ENCODE measurements around the gene IAH1. TPM values are rescaled to one million over a fixed set of nuclear protein-coding genes. Genes with fewer than 3 reads are reported as not detected.

IAH1 gene
- polyA plus RNA-seq, 2 of the 4 experiments (the other 2 are of a cell fraction): 75.4 to 163 TPM

- TF ChIP-seq REST (IDR thresholded peaks at IDR 0.05): no peak
- TF ChIP-seq RAD21 (conservative IDR thresholded peaks at IDR 0.05 in 1 of 2, IDR thresholded peaks at IDR 0.05 in 1 of 2): no peak
- no peak for TF ChIP-seq NR3C1 (IDR thresholded peaks at IDR 0.05)
- TF ChIP-seq EHF (CRISPR knock-in tag; IDR thresholded peaks at IDR 0.05): no peak
- no peak for TF ChIP-seq SREBF2 (IDR thresholded peaks at IDR 0.05)
- no peak for TF ChIP-seq KDM5A (IDR thresholded peaks at IDR 0.05)
Measured at GRCh38 chr2:9525266-9525665, 50.9 kb downstream of the IAH1 start (continued).

- no peak for ATAC-seq
- Histone ChIP-seq H3K4me2 (no peak overlapping the region), H3K4me3 (no peak overlapping the region), H3K9me3 (no peaks in the 10 kb centered on the region), H3K4me1 (peaks cover 11% of the 10 kb centered on the region), H3K27ac (no peak overlapping the region)
- TF ChIP-seq ZC3H11A (IDR thresholded peaks at IDR 0.05) (no peak), ZFP36 (IDR thresholded peaks at IDR 0.05; ENCODE audit: borderline replicate concordance, partially characterized antibody) (no peak), BHLHE40 (IDR thresholded peaks at IDR 0.05; ENCODE audit: low read depth, low read length) (no peak), CHD2 (IDR thresholded peaks at IDR 0.05; ENCODE audit: low read length, partially characterized antibody) (no peak), RNF2 (IDR thresholded peaks at IDR 0.05; ENCODE audit: borderline replicate concordance, low read depth) (no peak), ZNF302 (CRISPR knock-in tag; IDR thresholded peaks at IDR 0.05) (no peak), HOXB13 (CRISPR knock-in tag; IDR thresholded peaks at IDR 0.05; ENCODE audit: low read depth) (no peak), EP300 (IDR thresholded peaks at IDR 0.05) (no peak), FOSB (CRISPR knock-in tag; IDR thresholded peaks at IDR 0.05) (no peak), ATOH8 (CRISPR knock-in tag; IDR thresholded peaks at IDR 0.05; ENCODE audit: low read depth) (no peak), PHF8 (IDR thresholded peaks at IDR 0.05; ENCODE audit: borderline replicate concordance, low read depth) (no peak), JUNB (IDR thresholded peaks at IDR 0.05) (no peak), CBX8 (IDR thresholded peaks at IDR 0.05) (no peak), TP53 (CRISPR knock-in tag; IDR thresholded peaks at IDR 0.05) (no peak), ZSCAN20 (CRISPR knock-in tag; IDR thresholded peaks at IDR 0.05) (no peak)
- DNase-seq (ENCODE audit: low read depth in 1 of 2, low spot score in 1 of 2): no peak
- POLR2A ChIA-PET: no interaction called here
- CTCF ChIA-PET: interaction anchor here (0.6 kb wide), 1 partner anchor 247 kb away, joined by 4 read pairs; no protein-coding TSS in a partner anchor
- WGBS (ENCODE audit: missing lambda C conversion rate): 75% methylated on average over 4 of the region's 4 CpGs
- peak; percentile 72 for FAIRE-seq
Measured at GRCh38 chr2:9527995-9528787, 53.8 kb downstream of the IAH1 start.

- no peak overlapping the region for H3K4me2 ChIP-seq
- WGBS (ENCODE audit: missing lambda C conversion rate): 91% methylated on average over 4 of the region's 4 CpGs
- TF ChIP-seq FOSL2 (IDR thresholded peaks at IDR 0.05) (no peak), FOSL2 (CRISPR knock-in tag; IDR thresholded peaks at IDR 0.05) (no peak), CHD4 (IDR thresholded peaks at IDR 0.05; ENCODE audit: borderline replicate concordance) (no peak), POLR2AphosphoS2 (conservative IDR thresholded peaks at IDR 0.05; ENCODE audit: low read length) (no peak), SREBF2 (IDR thresholded peaks at IDR 0.05) (no peak), EHF (CRISPR knock-in tag; IDR thresholded peaks at IDR 0.05) (no peak), MAX (IDR thresholded peaks at IDR 0.05) (no peak), E2F6 (IDR thresholded peaks at IDR 0.05; ENCODE audit: borderline replicate concordance, low read depth) (no peak), ZC3H11A (IDR thresholded peaks at IDR 0.05) (no peak), RARB (CRISPR knock-in tag; IDR thresholded peaks at IDR 0.05) (no peak), MYC (IDR thresholded peaks at IDR 0.05; ENCODE audit: borderline replicate concordance, low read length) (no peak), ZNF302 (CRISPR knock-in tag; IDR thresholded peaks at IDR 0.05) (no peak), HOXB13 (CRISPR knock-in tag; IDR thresholded peaks at IDR 0.05; ENCODE audit: low read depth) (no peak), CBX8 (IDR thresholded peaks at IDR 0.05) (no peak), GATA3 (IDR thresholded peaks at IDR 0.05; ENCODE audit: borderline replicate concordance) (no peak), CEBPB (IDR thresholded peaks at IDR 0.05) (no peak)
- ChIA-PET POLR2A (interaction anchor here (0.7 kb wide), 1 partner anchor 269 kb away, joined by 3 read pairs; no protein-coding TSS in a partner anchor), CTCF (interaction anchor here (0.6 kb wide), 1 partner anchor 170 kb away, joined by 3 read pairs; no protein-coding TSS in a partner anchor)
- H3K4me1 ChIP-seq: peaks cover 38% of the 10 kb centered on the region
- FAIRE-seq: no peak
- peak in 1 of 2 experiments; percentile 20; a peak in 3 of 6 replicates for ATAC-seq
- no peak for DNase-seq (ENCODE audit: low read depth in 1 of 2, low spot score in 1 of 2)
- no peak overlapping the region for H3K4me3 ChIP-seq
- H3K27ac ChIP-seq: no peak overlapping the region
- H3K9me3 ChIP-seq: no peaks in the 10 kb centered on the region
Measured at GRCh38 chr2:9532421-9532820, 58.1 kb downstream of the IAH1 start.
